ENCODE results near the gene RP9. TPM values are rescaled to one million over a fixed set of nuclear protein-coding genes. Genes with fewer than 3 reads are reported as not detected.

Gene RP9, protein sequence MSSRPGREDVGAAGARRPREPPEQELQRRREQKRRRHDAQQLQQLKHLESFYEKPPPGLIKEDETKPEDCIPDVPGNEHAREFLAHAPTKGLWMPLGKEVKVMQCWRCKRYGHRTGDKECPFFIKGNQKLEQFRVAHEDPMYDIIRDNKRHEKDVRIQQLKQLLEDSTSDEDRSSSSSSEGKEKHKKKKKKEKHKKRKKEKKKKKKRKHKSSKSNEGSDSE
- total RNA-seq, result 10.2 and 17.5 TPM in 2 replicates

DNA sequence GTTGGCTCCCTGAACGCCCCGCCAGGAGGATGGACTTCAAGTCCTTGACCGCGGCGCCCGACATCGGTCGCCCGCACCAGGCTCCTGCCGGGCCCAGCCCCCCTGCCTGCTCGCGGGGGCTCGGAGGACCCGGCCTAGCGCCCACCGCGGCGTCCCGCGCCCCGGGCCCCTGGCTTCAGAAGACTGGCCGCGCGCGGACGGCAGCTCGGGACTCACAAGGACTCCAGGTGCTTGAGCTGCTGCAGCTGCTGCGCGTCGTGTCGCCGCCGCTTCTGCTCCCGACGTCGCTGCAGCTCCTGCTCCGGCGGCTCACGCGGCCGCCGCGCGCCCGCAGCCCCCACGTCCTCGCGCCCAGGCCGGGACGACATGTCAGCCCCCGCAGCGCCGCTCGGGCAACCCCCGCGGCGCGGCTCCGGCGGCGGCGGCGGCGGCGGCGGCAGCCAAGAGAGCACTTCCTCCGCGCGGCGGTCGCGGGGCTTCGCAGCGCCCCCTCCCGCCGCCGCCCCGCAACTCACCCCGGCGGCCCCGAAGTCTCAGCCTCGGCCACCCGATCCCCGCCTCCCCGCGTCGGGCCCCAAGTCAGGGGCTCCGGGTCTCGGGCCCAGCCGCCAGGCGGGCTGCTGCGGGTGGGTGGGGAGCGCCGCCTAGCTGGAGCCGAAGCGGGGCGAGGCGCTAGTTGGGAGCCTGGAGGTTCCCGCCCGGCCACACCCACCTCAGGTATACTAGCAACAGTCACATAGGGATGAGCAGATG is at the start of gene RP9:
TSS of gene RP9 (minus strand) at position 400 of the 753 bp plus-strand sequence. CDS start at position 368, 32 bp downstream.
- DNase-seq (ENCODE audit: extremely low read depth, low read depth, low spot score), result no peak

DNA sequence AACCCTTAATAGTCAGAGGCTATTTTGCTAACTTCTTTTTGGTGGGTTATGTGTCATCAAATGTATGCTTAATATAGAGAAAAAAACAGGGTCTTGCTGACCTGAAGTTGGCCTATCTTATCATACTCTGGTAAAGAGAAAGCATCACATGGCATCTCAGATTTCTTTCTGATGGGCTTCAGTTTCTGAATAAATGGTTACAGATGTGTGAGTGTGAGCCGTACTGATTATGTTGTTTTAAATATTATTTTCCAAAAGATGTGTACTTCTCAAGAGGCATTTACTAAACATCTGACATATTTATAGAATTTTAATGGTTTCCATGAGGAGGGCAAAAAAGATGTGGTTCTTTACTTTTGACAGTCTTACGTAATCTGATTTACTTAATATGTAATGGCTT is 48.6 kb upstream of the RP9 start:
- DNase-seq (ENCODE audit: extremely low read depth, low read depth, low spot score), result no peak

DNA sequence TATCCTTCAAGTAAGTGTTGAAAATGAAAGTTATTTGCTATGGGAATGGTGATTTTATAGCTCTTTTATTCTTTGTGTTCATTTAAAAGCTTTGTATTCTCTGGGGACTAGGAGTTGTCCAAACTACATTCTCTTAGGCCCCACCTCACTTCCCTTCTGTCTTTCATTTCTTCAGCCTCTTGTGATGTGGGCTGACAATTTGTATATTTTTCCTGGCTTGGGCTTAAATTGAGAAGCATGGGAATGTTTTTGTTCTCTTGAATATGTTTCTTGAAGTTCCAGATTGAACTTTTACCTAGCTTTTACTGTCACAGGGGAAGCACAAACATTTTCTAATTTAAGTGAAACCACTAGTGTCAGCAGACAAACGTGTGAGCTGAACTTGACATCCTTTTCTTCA is 48.1 kb upstream of the RP9 start:
- DNase-seq (ENCODE audit: extremely low read depth, low read depth, low spot score), result no peak

DNA sequence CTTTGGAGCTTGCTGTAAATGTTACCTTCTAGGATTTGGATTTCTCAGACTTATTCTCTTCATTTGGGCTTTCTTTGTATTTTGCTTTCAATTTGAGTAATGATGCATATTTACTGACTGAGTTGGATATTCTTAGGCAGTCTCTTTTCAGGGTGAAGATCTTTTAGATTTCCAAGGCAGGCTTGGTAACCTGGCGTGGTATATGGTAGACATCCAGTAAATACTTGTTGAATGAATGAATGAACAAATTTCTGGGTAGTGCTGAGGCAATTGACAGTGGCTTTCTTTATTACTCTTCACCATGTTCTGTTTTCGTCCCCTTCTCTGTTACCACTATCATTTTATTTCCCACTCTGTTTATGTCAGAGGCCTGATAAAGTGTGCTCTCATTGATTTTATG is 47.2 kb upstream of the RP9 start:
- DNase-seq (ENCODE audit: extremely low read depth, low read depth, low spot score), result no peak

DNA sequence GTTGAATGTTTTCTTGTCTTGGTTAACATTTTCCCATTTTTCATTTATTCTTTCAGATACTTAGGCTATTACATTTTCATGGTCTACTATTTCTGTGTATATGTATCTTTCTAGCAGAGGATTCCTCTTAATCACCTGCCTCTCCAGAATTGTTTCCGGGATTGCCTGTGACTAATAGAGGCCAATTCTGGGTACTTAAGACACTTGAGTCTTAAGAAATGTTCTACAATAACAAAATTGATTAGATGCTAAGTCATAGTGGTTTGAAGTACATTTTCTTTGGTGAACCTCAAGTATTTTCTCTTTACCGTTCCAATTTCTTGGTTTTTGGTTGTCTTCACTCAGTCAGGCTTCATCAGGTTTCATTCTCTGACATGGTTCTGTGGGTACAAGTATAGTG is 46.6 kb upstream of the RP9 start:
- no peak for DNase-seq (ENCODE audit: extremely low read depth, low read depth, low spot score)

DNA sequence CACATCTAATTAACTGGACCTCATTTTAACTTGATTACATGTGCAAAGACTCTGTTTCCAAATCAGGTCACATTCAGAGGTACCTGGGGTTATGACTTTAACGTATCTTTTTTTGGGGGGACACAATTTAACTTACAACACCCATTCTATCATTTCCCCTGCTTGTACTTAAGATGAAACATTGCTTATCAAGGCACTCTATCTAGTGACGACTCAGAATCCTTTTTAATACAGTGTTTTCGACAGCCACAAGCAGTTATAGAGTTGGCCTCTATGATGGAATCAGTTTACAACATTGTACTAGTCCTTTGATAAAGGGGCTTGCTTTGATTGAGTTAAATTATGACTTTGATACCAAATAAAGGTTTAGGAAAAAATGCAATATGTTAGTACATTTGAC is 42.9 kb upstream of the RP9 start:
- no peak for DNase-seq (ENCODE audit: extremely low read depth, low read depth, low spot score)

DNA sequence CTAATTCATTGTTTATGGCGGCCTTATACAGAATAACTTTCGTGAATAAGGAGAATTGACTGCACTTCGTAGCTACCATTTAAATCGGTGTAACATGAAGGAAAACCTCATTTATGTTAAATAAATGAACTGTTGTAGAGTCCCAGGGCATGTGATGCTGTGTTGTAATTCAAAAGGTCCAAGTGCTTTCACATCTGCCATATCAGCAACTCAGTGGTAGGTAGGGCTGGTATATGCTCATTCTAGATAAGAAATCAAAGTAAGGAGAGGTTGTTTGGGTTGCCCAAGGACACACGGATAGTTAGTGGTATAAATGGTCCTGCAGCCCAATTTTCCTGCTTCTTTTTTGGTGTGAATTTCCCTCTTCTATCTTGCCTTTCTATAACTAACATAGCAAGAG is 36.0 kb upstream of the RP9 start:
- no peak for DNase-seq (ENCODE audit: extremely low read depth, low read depth, low spot score)

DNA sequence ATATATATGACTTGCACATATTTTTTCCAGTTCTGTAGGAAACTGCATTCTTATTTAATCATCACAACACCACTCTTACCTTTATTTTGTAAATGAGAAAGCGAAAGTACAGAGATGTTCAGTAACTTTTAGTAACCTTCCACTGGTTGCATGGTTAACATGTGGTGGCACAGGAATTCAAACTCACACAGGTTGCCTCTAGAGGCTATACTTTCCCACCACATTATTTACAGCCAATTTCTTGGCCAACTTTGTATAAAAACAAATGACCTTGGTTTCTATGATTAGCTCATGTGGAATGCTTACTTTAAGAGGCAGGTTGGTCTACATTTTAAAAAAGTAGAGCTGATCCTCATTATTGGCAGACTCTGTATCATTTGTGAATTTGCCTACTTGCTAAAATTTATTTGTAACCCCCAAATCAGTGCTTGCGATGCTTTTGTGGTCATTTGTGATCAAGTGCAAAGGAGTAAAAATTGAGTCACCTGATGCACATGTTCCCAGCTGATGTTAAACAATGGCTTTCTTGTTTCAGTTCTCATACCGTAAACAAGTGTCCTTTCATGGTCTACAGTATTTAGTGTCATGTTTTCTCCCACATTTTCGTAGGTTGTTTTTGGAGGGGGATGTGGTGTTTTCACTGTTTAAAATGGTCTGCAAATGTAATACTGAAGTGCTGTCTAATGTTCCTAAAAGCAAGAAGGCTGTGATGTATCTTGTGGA is 35.0 kb upstream of the RP9 start:
- no peak for DNase-seq (ENCODE audit: extremely low read depth, low read depth, low spot score)

DNA sequence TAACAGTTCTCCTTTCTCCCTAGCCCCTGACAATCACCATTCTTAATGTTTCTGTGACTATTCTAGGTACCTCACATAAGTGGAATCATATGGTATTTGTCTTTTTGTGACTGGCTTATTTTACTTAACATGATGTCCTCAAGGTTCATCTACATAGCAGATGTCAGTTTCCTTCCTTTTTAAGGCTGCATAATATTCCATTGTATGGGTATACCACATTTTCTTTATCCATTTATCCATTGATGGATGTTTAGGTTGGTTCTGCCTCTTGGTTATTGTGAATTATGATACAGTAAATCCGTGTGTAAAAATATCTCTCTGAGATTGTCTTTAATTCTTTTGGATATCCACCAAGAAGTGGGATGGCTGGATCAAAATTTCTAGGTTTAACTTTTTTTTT is 33.4 kb upstream of the RP9 start:
- no peak for DNase-seq (ENCODE audit: extremely low read depth, low read depth, low spot score)

DNA sequence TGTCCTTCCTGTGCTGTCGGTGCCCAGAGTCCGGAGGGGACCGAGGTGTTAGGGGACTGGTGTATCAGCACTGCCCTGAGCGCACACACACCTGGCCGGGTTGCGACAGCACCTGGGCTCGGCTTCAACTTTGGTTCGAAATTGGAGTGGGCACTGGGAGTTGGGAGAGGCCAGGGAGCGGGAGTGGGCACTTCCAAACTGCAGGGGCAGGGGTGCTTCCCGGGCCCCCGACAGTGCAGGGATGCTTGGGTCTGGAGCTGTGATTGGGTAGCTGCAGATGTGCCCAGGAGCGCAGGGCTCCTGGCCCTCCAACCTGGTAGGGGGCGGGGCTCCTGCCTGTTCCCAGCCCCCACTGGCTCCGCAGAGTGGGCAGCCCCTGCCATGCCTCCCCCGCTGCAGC is 27.9 kb upstream of the RP9 start:
- no peak for DNase-seq (ENCODE audit: extremely low read depth, low read depth, low spot score)

DNA sequence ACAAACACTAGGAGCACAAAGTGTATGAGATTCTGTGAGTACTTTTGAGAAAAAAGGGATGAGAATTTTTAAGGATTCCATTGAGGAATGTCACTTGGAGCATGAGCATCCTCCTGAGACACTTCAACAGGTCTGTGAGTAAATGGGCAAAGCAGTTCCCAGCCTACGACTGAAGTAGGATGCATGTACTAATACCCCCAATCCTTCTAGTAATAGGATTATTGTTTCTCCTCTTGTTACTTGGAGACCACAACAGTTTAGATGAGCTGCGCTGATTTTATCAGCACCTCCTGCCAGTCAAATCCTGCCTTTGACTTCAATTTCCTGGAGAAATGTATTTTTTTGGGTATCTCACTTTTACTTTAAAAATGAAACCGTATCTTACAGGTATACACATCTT is 21.0 kb upstream of the RP9 start:
- DNase-seq (ENCODE audit: extremely low read depth, low read depth, low spot score), result no peak

DNA sequence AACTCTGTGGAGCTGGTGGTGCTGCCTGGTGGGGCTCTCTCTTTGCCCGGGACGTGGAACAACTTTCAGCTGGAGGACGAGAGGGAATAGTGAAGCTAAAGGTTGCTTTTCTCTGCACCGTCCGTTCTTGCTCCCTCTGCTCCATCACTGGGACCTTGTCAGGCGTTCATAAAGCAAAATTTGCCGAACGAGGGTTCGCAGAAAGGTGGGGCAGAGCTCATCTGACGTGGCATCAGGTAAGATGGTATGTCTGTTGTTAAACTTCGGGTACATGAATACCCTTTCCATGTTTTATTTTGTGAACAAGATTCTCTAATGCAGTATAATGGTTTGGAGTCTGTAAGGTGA is 20.6 kb upstream of the RP9 start:
- DNase-seq (ENCODE audit: extremely low read depth, low read depth, low spot score), result no peak

DNA sequence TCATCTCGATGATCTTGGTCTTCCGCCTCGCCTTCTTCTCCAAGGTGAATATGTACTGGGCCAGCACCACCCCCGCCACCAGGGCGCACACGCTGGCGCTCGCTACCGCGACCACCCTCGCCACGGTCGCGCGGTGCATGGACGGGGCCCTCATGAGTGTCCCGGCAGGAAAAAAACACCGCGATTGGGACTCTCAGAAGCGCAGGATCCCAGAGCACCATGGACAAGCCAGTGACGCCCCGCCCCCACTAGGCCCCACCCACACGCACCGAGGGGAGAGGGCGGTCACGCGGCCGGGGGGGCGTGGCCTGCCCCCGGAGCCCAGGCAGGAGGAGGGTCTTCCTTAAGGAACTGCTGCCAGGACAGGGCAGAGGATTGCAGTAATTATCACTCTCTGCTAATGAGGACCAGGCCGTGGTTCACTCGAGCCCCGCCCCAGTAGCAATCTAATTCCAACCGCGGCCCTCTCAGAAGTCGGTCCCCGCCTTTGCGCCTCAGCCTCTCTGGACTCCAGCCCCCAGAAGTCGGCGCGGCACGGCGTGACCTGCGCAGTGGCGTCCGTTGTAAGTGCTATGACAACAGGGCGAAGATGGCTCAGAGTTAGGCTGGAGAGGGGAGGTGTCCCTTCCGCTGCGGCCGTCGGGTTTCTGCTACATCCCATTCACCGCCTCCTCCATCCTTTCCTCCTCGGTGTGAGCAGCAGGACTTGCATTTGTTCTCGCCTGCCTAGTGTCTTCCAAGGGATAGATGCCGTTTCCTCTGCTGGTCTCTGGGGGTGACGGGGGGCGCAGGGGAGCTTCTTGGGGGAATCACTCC is 20.0 kb upstream of the RP9 start, which contains the start of gene BBS9:
TSS of gene BBS9 (plus strand) at position 575 of the 816 bp plus-strand sequence. CDS start 16,689 bp downstream, outside the sequence.
- DNase-seq (ENCODE audit: extremely low read depth, low read depth, low spot score), result peak; percentile 50

DNA sequence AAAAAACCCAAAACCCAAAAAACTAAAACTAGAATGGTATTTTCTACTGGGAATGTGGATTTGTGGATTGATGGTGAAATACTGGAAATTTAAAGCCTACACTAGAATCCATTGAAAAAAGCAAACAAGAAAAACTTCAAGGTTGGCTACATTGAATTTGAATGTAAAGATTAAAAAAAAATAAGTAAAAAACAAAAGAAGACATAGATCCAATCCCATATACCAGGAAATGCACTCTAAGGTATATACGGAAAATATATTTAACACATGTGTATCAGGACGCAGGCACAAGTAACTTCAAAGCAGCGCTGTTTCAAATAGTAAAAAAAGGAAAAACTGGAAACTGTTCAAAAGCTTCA is 19.4 kb upstream of the RP9 start:
- no peak for DNase-seq (ENCODE audit: extremely low read depth, low read depth, low spot score)

DNA sequence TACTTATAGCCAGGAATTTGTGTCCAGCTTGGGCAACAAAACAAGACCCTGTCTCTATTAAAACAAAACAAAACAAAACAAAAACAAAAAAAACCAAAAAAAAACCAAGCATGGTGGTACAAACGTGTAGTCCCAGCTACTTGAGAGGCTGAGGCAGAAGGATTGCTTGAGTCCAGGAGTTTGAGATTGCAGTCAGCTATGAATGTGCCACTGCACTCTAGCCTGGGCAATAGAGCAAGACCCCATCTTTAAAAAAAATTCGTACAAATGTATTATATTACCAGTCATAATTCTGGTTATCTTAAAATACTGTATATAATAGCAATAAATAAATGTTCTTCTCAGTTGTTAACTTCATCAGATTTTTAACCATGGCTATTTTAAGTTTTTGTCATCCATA is 17.9 kb upstream of the RP9 start:
- no peak for DNase-seq (ENCODE audit: extremely low read depth, low read depth, low spot score)

DNA sequence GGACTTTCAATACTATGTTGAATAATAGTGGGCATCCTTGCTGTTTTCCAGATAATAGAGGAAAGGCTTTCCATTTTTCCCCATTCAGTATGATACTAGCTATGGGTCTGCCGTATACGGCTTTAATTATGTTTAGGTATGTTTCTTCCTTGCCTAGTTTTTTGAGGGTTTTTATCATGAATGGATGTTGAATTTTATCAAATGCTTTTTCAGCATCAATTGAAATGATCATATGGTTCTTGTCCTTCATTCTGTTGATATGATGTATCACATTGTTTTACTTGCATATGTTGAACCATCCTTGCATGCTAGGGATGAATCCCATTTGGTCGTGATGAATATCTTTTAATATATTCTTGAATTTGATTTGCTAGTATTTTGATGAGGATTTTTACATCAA is 9.2 kb upstream of the RP9 start:
- no peak for DNase-seq (ENCODE audit: extremely low read depth, low read depth, low spot score)

DNA sequence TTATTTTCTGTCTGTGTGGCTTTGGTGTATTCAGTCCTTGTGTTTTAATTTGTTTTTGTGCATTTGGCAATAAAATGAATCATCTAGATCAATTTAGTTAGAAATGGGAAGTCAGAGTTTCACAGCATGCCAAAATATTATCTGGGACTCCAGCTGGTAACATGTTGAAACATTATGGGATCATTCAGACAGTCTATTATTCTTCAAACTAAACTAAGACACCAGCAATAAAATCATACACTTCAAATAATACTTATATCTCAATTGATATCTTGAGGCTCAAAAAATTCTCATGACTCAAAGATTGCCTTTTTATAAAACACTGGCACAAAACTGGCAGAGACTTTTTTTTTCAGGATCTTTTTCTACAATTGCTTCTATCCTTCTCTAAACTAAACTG is 5.8 kb upstream of the RP9 start:
- no peak for DNase-seq (ENCODE audit: extremely low read depth, low read depth, low spot score)

DNA sequence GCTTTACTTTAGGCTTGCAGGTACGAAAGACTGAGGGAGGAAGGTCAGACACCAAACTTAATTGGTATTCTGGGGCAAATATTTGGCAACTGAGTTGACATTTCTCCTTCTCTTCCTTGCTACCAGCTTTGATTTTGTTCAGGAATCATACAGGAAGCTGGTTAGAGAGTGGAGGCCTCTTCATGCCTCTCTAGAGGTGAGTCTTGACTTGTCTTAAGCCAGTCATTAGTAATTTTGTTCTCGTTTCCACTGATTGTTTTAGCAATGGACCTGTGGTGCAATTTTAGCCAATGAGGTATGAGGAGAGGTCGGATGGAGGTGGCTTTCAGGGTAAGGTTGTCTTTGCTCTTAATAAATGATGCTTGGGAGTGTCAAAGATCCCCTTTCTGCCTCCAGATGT is 2.4 kb upstream of the RP9 start:
- no peak for DNase-seq (ENCODE audit: extremely low read depth, low read depth, low spot score)

DNA sequence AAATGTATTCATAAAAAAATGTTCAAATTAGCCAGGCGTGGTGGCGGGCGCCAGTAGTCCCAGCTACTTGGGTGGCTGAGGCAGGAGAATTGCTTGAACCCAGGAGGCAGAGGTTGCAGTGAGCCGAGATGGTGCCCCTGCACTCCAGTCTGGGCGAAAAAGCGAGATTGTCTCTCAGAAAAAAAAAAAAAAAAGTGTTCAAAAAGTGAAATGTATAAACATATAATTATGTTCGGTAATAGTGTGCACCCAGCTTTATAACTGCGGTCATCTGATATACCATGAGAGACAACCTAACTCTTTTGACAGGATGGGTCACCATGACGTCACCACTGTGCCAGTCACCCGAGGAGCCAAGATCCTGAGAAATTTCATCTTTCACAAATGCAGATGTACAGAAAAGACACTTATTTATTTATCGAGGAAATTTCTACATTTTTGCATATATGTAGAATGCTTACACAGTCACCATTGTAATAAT is 594 bp upstream of the RP9 start:
- no peak for DNase-seq (ENCODE audit: extremely low read depth, low read depth, low spot score)

DNA sequence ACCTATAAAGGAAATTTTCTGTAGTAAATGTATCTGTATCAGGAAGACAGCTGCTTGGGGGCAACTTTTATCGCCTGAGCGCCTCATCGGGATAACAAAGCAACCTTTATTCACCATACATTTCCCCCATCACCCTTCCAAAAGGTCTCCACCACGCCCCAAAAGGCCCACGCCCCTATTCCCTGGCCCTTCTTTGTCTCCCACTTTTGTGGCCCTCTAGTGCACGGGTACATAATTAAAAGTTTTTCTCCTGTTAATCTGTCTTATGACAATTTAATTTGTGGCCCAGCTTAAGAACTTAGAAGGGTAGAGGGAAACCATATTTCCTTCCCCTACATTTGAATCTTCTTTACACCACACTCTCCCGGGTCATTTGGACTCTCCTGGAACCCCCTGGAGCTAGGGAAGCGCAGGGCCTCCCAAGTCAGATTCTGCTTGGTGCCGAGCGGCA is 625 bp downstream of the RP9 start:
- no peak for DNase-seq (ENCODE audit: extremely low read depth, low read depth, low spot score)
